HG02759 (cell line): ENCODE measurements around the gene AMDHD1.
"Not testable (repeated sequence)": the region's sequence is repeated elsewhere in the genome, so short reads cannot be mapped to it uniquely, and the experiment has no call there.

Source experiments
- ATAC-seq: cut with Tn5 transposase; IDR thresholded peaks from one replicate; pipeline ENCODE4 v1.9.1; 2021; ENCODE audit warnings: mild to moderate bottlenecking, moderate library complexity; ENCODE audit not compliant: unreplicated experiment

Gene AMDHD1

DNA sequence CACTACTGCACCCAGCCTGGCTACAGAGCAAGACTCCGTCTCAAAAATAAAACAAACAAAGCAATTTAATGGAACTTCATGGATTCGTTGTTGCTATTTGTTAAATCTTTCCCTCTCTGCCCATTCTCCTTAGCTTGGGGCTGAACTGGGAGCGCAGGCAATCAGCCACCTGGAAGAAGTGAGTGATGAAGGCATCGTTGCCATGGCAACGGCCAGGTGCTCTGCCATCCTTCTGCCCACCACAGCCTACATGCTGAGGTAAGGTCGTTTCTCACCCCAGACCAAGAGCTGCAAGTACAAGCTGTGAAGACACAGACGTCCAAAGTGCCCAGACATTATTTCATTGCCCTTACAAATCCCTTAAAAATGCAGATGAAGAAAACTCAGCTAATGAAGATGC lies 19.1 kb downstream of the AMDHD1 start:
- ATAC-seq, result no peak

- ATAC-seq, result no peak
These were observed 20.0 kb downstream of the AMDHD1 start for GRCh38 chr12:95963096-95963495.

- no peak for ATAC-seq
These were observed 23.2 kb downstream of the AMDHD1 start for GRCh38 chr12:95966287-95966870.

GRCh38 chr12:95967301-95967700 lies 24.2 kb downstream of the AMDHD1 start:
- ATAC-seq, result no peak

DNA sequence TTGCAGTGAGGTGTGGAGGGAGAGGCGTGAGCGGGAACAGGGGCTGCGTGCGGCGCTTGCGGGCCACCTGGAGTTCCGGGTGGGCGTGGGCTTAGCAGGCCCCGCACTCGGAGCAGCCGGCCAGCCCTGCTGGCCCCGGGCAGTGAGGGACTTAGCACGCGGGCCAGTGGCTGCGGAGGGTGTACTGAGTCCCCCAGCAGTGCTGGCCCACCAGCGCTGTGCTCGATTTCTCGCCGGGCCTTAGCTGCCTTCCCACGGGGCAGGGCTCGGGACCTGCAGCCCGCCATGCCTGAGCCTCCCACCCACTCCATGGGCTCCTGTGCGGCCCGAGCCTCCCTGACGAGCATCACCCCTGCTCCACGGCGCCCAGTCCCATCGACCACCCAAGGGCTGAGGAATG lies 26.0 kb downstream of the AMDHD1 start:
- not testable (repeated sequence) for ATAC-seq

- ATAC-seq, result no peak
These were observed 27.8 kb downstream of the AMDHD1 start for GRCh38 chr12:95970905-95971304.

DNA sequence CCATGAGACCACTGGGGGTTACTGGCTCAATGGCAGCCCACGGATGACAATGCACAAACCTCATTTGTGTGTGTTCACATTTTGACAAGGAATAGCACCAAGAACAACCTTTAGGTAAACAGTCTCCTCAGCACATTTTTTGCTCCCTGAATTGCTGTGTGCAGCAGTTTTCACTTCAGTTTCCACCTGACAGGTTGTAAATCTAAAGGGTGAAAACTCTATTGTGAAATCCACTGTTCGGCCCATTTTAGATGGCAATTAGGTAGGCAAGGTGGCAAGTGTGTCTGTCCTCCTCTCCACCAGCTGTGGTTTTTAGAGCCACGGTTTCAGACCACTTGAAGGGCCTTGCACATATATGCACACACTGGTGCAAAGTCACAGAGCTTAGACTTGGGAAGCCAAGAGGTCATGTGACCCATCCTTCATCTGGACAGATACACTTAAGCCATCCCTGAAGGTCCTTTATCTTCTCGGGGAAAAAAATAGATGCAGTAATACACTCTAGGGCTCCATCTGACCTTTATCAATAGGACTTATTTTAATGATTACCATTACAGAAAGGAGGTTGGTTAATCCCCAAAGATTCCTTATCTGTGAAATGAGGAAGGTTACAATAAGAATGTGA lies 29.8 kb downstream of the AMDHD1 start:
- no peak for ATAC-seq

DNA sequence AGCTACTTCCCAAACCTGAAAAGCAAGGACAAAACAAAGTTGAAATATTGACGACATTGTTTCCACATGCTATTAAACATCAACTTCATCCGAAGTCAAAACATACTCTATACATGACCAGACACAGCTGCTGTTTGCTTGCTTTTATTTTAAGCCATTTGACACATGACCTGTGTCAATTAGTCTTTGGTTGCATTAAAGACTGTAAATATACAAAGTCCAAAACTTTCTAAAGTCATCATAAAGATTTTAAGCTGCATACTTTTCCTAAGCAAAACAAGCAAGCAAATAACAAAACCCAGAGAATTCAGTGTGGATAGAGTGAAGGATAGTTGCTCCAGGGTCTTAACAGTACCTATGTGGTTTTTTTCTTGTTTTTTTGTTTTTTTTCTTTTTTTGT lies 31.2 kb downstream of the AMDHD1 start:
- no peak for ATAC-seq

GRCh38 chr12:95975491-95975890 lies 32.4 kb downstream of the AMDHD1 start:
- ATAC-seq, result no peak

GRCh38 chr12:95976416-95976832 lies 33.3 kb downstream of the AMDHD1 start:
- ATAC-seq, result no peak

DNA sequence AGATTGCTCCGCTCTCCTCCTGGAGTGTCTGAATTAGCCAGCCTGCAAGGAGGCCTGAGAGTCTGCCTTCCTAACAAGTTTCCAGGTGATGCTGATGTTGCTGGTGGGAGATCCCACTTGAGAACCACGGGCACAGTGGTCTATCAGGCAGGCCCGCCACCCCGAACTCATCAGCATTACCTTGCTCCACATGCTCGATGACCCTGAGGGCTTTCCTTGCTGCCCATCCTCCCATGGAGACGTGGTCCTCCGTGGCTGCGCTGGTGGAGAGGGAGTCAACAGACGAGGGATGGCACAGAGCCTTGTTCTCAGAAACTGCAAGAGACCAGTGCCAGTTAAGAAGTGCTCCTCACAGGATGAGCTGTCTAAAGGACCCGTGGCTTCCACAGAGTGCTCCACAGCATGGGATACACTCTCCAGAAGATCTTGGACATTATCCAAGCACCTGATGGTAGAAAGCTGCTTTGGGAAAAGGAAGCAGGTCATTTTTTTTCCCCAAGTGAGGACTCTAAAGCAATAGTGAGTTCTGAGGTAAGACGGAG lies 34.7 kb downstream of the AMDHD1 start:
- no peak for ATAC-seq

- ATAC-seq, result no peak
These were observed 35.2 kb downstream of the AMDHD1 start for GRCh38 chr12:95978351-95978750.

DNA sequence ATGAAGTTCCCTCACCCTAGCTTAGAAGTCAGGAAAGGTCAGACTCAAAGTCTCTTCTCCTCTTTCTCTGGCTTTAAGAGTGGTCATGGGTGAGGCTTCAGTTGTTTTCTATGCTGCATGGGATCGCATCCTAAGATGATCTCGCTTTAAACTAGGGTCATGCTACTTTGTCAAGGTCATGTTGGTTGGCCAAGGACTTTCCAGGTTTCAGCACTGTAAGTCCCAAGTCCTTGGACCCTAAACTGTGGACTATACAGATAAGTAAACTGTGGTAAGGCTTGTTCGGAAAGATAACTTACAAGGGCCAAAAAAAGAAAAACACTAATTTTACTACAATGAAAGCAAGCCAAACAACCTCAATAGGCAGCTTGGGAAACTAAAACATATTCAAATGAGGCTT lies 35.6 kb downstream of the AMDHD1 start:
- no peak for ATAC-seq

DNA sequence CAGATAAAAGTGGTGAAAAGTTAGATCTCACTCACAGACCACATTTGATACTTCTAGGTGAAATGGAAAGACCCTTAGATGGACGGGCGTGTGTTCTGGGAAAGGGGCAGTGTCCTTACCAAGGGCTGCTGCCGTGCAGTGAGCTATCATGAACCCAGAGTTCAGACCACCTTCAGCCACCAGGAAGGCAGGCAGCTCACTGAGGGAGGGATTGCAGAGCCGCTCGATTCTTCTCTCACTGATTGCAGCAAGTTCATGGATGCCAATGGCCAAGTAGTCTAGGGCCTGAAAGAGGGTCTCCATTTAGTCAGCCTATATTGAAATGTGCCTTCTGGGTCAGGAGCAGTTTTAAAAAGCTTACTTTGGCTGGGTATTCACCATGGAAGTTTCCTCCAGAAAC lies 37.3 kb downstream of the AMDHD1 start:
- no peak for ATAC-seq

GRCh38 chr12:95982602-95983001 lies 39.5 kb downstream of the AMDHD1 start:
- ATAC-seq, result no peak

DNA sequence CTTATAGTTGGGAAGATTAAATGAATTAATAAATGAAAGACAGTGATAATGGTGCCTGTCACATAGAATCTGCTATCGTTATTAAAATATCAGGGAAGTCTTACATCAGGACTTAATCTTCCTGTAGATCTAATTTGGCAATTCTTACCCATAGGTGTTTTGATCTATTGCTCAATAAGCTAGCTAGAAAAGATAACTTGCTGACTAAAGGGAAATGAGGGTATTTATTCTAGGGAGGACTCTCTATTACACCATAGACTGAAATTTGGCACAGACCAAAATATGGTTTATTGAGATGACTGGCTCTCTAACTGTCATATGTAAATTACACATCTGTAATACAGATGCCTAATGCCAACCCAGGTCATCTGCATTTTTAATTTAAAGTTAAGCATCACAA lies 41.6 kb downstream of the AMDHD1 start:
- ATAC-seq, result no peak

GRCh38 chr12:95986635-95987570 lies 43.8 kb downstream of the AMDHD1 start:
- ATAC-seq, result no peak

DNA sequence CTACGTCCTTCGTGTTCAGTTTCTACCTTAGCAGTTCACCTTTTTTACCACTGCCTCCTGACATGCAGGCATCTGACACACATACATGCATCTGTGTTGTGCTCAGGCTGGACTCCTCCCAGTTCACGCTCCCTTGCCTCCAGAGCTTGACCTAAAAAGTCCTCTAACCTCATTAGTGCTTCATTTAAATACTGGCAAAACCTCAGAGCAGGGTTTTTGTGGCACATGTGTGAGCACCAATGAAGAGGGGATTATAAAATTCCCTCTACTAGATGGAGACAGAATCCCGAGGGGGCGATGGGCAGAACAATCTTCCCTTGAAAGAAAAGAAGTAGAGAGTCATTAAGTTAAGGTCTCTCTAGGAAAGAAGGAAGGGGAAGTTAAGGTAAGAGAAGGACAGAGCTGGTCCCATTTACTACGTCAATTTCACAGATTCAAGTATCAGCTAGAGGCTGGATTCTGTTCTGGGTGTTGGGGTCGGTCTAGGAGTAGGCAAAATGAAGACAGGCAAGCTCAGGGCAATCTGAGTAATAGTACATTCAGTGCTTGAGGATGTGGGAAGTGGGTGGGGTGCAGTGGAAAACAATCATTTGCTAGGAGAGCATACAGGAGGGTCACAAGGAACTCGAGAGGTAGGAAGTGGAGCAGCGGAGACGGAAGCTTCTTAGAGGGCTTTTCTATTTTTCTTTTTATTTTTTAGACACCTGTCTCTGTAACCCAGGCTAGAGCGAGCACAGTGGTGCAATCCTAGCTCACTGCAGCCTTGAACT lies 45.6 kb downstream of the AMDHD1 start:
- ATAC-seq, result no peak

- ATAC-seq, result no peak
These were observed 46.5 kb downstream of the AMDHD1 start for GRCh38 chr12:95989504-95990123.

DNA sequence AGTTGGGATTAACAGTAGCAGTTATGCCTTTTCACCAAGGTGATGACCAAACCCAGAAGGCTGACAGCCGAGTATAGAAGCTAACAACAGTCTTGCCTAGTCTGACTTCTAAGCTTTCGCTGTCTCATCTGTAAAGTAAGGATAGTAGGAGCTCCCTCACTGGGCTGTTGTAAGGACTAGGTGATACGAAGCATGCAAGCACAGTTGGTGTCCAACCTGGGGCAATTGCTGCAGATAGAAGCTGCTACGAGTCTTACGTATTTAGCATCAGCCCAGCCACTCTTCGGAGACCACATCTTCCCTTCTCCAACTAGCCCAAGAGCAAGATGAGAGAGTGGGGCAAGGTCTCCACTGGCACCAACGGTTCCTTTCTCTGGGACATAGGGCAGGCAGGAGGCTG lies 47.0 kb downstream of the AMDHD1 start:
- no peak for ATAC-seq
